Measurements from ENCODE around the gene PLD6. TPM values are rescaled to one million over a fixed set of nuclear protein-coding genes. Genes with fewer than 3 reads are reported as not detected.

Gene PLD6
- total and polyA plus RNA-seq, 2 donors (not counting 1 experiment from before 2014, with no cell fraction given) = 2.5 to 7.8 TPM

DNA sequence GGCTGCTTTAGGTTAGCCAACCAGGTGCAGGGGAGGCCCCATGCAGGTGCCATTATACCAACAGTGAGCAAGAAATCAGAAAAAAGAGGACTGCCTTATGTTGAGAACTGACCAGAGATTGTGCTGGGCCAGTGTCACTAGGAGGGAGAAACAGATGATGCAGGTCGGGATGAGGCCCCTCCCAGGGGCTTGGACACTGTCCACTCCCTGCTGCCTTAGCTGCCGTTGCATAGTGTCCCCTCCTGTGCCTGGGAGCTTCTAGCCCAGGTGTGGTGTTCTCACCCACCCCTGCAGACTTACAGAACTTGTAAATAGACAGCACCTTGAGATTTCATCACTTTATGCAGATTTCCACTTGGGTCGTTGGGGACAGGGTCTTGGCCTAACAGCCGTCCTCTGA is 36.7 kb downstream of the PLD6 start:
- Histone ChIP-seq H3K4me3 (replicated peaks in 1 of 4; ENCODE audit: control extremely low read depth in 1 of 4, insufficient read depth in 1 of 4, low read depth in 3 of 4, low read length in 4 of 4) (no peak overlapping the region), H3K79me2 (ENCODE audit: control insufficient read depth, insufficient read depth, low read length) (no peaks in the 10 kb centered on the region), H3K27me3 (ENCODE audit: control insufficient read depth, insufficient read depth, low read length) (no peaks in the 10 kb centered on the region), H3K27ac (ENCODE audit: insufficient read depth, low read length) (no peak overlapping the region), H3K9ac (ENCODE audit: insufficient read depth, low read length) (no peak overlapping the region), H4K20me1 (ENCODE audit: control insufficient read depth, extremely low read depth, insufficient read depth, low read length) (no peaks in the 10 kb centered on the region), H3K4me1 (ENCODE audit: control insufficient read depth, extremely low read depth, insufficient read depth, low read length) (no peaks in the 10 kb centered on the region), H3K9me3 (ENCODE audit: control insufficient read depth, insufficient read depth, low read depth, low read length) (no peaks in the 10 kb centered on the region), H3K36me3 (ENCODE audit: control insufficient read depth, insufficient read depth, low read length) (peaks cover 43% of the 10 kb centered on the region), H3K4me2 (ENCODE audit: extremely low read depth, insufficient read depth, low read length) (no peak overlapping the region), H2AFZ (ENCODE audit: low read length) (no peak overlapping the region)
- no peak for DNase-seq (ENCODE audit: low read depth in 2 of 2)
- TF ChIP-seq EZH2 (IDR thresholded peaks at IDR 0.05; ENCODE audit: low read length, missing control alignments) (no peak), CTCF (conservative IDR thresholded peaks at IDR 0.05 in 1 of 2, IDR thresholded peaks at IDR 0.05 in 1 of 2; ENCODE audit: low read depth in 1 of 2, low read length in 2 of 2) (no peak)

DNA sequence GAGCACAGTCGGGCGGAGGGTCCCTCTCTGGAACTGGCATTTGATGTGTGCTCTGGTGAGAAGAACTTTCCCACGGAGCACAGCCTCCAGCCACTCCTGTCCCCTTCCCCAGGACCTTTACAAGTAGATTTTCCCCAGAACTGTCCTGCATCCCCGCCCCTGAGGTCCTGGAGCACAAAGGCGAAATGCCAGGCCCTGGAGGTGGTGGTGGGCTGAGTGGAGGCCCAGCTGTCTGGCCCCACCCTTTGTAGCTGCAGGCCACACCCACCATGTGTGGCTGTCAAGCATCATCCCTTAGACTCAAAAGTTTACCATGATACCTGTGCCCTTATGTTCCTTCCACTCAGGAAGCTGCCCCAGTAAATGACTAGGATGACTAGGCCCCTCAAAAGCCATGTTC is 37.7 kb downstream of the PLD6 start:
- Histone ChIP-seq H4K20me1 (ENCODE audit: control insufficient read depth, extremely low read depth, insufficient read depth, low read length) (no peaks in the 10 kb centered on the region), H3K4me2 (ENCODE audit: extremely low read depth, insufficient read depth, low read length) (no peak overlapping the region), H3K9ac (ENCODE audit: insufficient read depth, low read length) (no peak overlapping the region), H2AFZ (ENCODE audit: low read length) (no peak overlapping the region), H3K36me3 (ENCODE audit: control insufficient read depth, insufficient read depth, low read length) (peaks cover 40% of the 10 kb centered on the region), H3K27ac (ENCODE audit: insufficient read depth, low read length) (no peak overlapping the region), H3K27me3 (ENCODE audit: control insufficient read depth, insufficient read depth, low read length) (no peaks in the 10 kb centered on the region), H3K4me3 (replicated peaks in 1 of 4; ENCODE audit: control extremely low read depth in 1 of 4, insufficient read depth in 1 of 4, low read depth in 3 of 4, low read length in 4 of 4) (no peak overlapping the region), H3K79me2 (ENCODE audit: control insufficient read depth, insufficient read depth, low read length) (no peaks in the 10 kb centered on the region), H3K4me1 (ENCODE audit: control insufficient read depth, extremely low read depth, insufficient read depth, low read length) (no peaks in the 10 kb centered on the region), H3K9me3 (ENCODE audit: control insufficient read depth, insufficient read depth, low read depth, low read length) (no peaks in the 10 kb centered on the region)
- TF ChIP-seq CTCF (conservative IDR thresholded peaks at IDR 0.05 in 1 of 2, IDR thresholded peaks at IDR 0.05 in 1 of 2; ENCODE audit: low read depth in 1 of 2, low read length in 2 of 2) (no peak), EZH2 (IDR thresholded peaks at IDR 0.05; ENCODE audit: low read length, missing control alignments) (no peak)
- DNase-seq (ENCODE audit: low read depth in 2 of 2) = no peak

DNA sequence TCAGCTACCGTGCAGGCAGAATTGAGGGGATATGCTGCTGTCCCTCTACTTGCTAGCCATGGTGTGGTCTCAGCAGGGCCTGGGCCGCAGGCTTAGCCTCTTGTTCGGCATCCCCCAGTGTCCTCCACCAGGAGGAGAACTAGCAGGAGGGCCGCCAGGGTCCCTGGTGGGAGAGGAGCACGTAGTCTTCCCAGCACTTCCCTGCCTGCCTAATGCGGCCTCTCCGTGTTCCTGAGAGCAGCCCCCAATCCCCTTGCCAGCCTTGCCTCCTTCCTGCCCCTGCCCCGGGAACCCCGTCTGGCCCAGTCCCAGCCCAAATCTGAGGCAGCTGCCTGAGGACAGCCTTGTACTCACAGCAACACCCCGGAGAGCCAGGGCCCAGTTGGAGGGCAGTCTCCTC is 38.1 kb downstream of the PLD6 start:
- Histone ChIP-seq H3K9ac (ENCODE audit: insufficient read depth, low read length) (no peak overlapping the region), H4K20me1 (ENCODE audit: control insufficient read depth, extremely low read depth, insufficient read depth, low read length) (no peaks in the 10 kb centered on the region), H3K4me1 (ENCODE audit: control insufficient read depth, extremely low read depth, insufficient read depth, low read length) (no peaks in the 10 kb centered on the region), H3K27ac (ENCODE audit: insufficient read depth, low read length) (no peak overlapping the region), H2AFZ (ENCODE audit: low read length) (no peak overlapping the region), H3K27me3 (ENCODE audit: control insufficient read depth, insufficient read depth, low read length) (no peaks in the 10 kb centered on the region), H3K79me2 (ENCODE audit: control insufficient read depth, insufficient read depth, low read length) (no peaks in the 10 kb centered on the region), H3K4me3 (replicated peaks in 1 of 4; ENCODE audit: control extremely low read depth in 1 of 4, insufficient read depth in 1 of 4, low read depth in 3 of 4, low read length in 4 of 4) (no peak overlapping the region), H3K4me2 (ENCODE audit: extremely low read depth, insufficient read depth, low read length) (no peak overlapping the region), H3K36me3 (ENCODE audit: control insufficient read depth, insufficient read depth, low read length) (peaks cover 38% of the 10 kb centered on the region), H3K9me3 (ENCODE audit: control insufficient read depth, insufficient read depth, low read depth, low read length) (no peaks in the 10 kb centered on the region)
- DNase-seq (ENCODE audit: low read depth in 2 of 2) = no peak
- TF ChIP-seq EZH2 (IDR thresholded peaks at IDR 0.05; ENCODE audit: low read length, missing control alignments) (no peak), CTCF (conservative IDR thresholded peaks at IDR 0.05 in 1 of 2, IDR thresholded peaks at IDR 0.05 in 1 of 2; ENCODE audit: low read depth in 1 of 2, low read length in 2 of 2) (no peak)

Measured in fibroblast of lung (primary cell).